ENCODE results near the gene ZDHHC7.
A peak's percentile ranks its signal among the peaks of the same experiment; 100 is the strongest.
"Not testable (repeated sequence)": the region's sequence is repeated elsewhere in the genome, so short reads cannot be mapped to it uniquely, and the experiment has no call there.

The ZDHHC7 gene

GRCh38 chr16:85042606-85043005 is 31.3 kb upstream of the ZDHHC7 start:
- DNase-seq (ENCODE audit: low read depth in 2 of 2) = no peak

- no peak for DNase-seq (ENCODE audit: low read depth in 2 of 2)
Observed at GRCh38 chr16:85042167-85042526, 30.8 kb upstream of the ZDHHC7 start.

- DNase-seq (ENCODE audit: low read depth in 2 of 2) = no peak
Observed at GRCh38 chr16:85041219-85042166, 30.2 kb upstream of the ZDHHC7 start.

GRCh38 chr16:85040685-85041084 is 29.4 kb upstream of the ZDHHC7 start:
- no peak for DNase-seq (ENCODE audit: low read depth in 2 of 2)

GRCh38 chr16:85037721-85038120 is 26.4 kb upstream of the ZDHHC7 start:
- DNase-seq (ENCODE audit: low read depth in 2 of 2) = no peak

- no peak for DNase-seq (ENCODE audit: low read depth in 2 of 2)
Observed at GRCh38 chr16:85037050-85037410, 25.7 kb upstream of the ZDHHC7 start.

- no peak for DNase-seq (ENCODE audit: low read depth in 2 of 2)
Observed at GRCh38 chr16:85036236-85037049, 25.1 kb upstream of the ZDHHC7 start.

GRCh38 chr16:85034591-85035433 is 23.5 kb upstream of the ZDHHC7 start:
- DNase-seq (ENCODE audit: low read depth in 2 of 2) = no peak

- no peak for DNase-seq (ENCODE audit: low read depth in 2 of 2)
Observed at GRCh38 chr16:85033171-85033570, 21.8 kb upstream of the ZDHHC7 start.

GRCh38 chr16:85032187-85032586 is 20.9 kb upstream of the ZDHHC7 start:
- DNase-seq (ENCODE audit: low read depth in 2 of 2) = not testable (repeated sequence)

- DNase-seq (ENCODE audit: low read depth in 2 of 2) = no peak
Observed at GRCh38 chr16:85031451-85031850, 20.1 kb upstream of the ZDHHC7 start.

GRCh38 chr16:85029981-85030401 is 18.7 kb upstream of the ZDHHC7 start:
- DNase-seq (ENCODE audit: low read depth in 2 of 2) = no peak

- no peak for DNase-seq (ENCODE audit: low read depth in 2 of 2)
Observed at GRCh38 chr16:85029408-85029784, 18.1 kb upstream of the ZDHHC7 start.

- DNase-seq (ENCODE audit: low read depth in 2 of 2) = no peak
Observed at GRCh38 chr16:85028685-85029407, 17.5 kb upstream of the ZDHHC7 start.

- DNase-seq (ENCODE audit: low read depth in 2 of 2) = no peak
Observed at GRCh38 chr16:85027958-85028684, 16.8 kb upstream of the ZDHHC7 start.

GRCh38 chr16:85027349-85027957 is 16.1 kb upstream of the ZDHHC7 start, which contains the start of gene KIAA0513:
KIAA0513 (plus strand) TSS chr16:85027795; CDS start chr16:85067072, 39,277 bp downstream.
- peak; percentile 84 to 85 for DNase-seq (ENCODE audit: low read depth in 2 of 2)

- no peak for DNase-seq (ENCODE audit: low read depth in 2 of 2)
Observed at GRCh38 chr16:85026703-85027102, 15.4 kb upstream of the ZDHHC7 start.

- no peak for DNase-seq (ENCODE audit: low read depth in 2 of 2)
Observed at GRCh38 chr16:85025781-85026653, 14.7 kb upstream of the ZDHHC7 start.

GRCh38 chr16:85019659-85020245 is 8.4 kb upstream of the ZDHHC7 start:
- DNase-seq (ENCODE audit: low read depth in 2 of 2) = no peak

All from fibroblast of skin of left biceps (primary cell).